Thyroid gland (tissue), 4 donors: ENCODE data around the gene SIGLEC1. TPM values are rescaled to one million over a fixed set of nuclear protein-coding genes. Genes with fewer than 3 reads are reported as not detected.

Experiments
- DNase-seq, 2 donors: peaks; one replicate each; pipeline ENCODE4 v3.0.0-alpha.2; 2019
- H3K27ac ChIP-seq, 3 donors: fragments of 200-600 bp; sonication (generic); 1 replicate in 2 of 3; 2 replicates in 1 of 3; pipeline ENCODE4 v1.5.1; 2016 to 2019; ENCODE audit warnings: mild to moderate bottlenecking in 1 of 3, moderate library complexity in 1 of 3
- H3K27me3 ChIP-seq: fragments of 200-600 bp; sonication (generic); one replicate; pipeline ENCODE4 v1.5.1; 2019
- H3K36me3 ChIP-seq, 2 donors: fragments of 200-600 bp; sonication (generic); one replicate each; pipeline ENCODE4 v1.5.1; 2016 to 2019
- H3K4me1 ChIP-seq, 2 donors: fragments of 200-600 bp; sonication (generic); one replicate each; pipeline ENCODE4 v1.5.1; 2017 to 2019
- H3K4me3 ChIP-seq, 3 donors: fragments of 200-600 bp; sonication (generic); replicated peaks in 1 of 3; 1 replicate in 2 of 3; 2 replicates in 1 of 3; pipeline ENCODE4 v1.5.1; 2016; ENCODE audit warnings: mild to moderate bottlenecking in 1 of 3
- H3K9me3 ChIP-seq: fragments of 200-600 bp; sonication (generic); one replicate; pipeline ENCODE4 v1.5.1; 2017
- CTCF ChIP-seq, 6 experiments: fragments of 200-600 bp in 3 of 6; fragments of 450-650 bp in 3 of 6; sonication (generic) in 3 of 6; IDR thresholded peaks; one replicate each; pipeline ENCODE4 v1.5.1; 2016 to 2019; ENCODE audit warnings: antibody characterized with exemption in 6 of 6, mild to moderate bottlenecking in 2 of 6, inconsistent platforms in 1 of 6, moderate library complexity in 1 of 6
- POLR2A ChIP-seq, 2 donors: fragments of 450-650 bp; IDR thresholded peaks; one replicate each; pipeline ENCODE4 v1.6.1; 2017; ENCODE audit warnings: antibody characterized with exemption in 2 of 2, mild to moderate bottlenecking in 2 of 2, moderate library complexity in 1 of 2
- WGBS, 2 donors: methylation state at CpG; one replicate each; pipeline ENCODE4 v1.1.5; 2017; 5-methylcytosine and 5-hydroxymethylcytosine counted together
- intact Hi-C: fragments of 100-400 bp; cut with DNase I; formaldehyde crosslinking; loops from one replicate; pipeline ENCODE4 v1.15.1; 2023
- total RNA-seq, 4 donors: library from RNA; depleted of rRNA; stranded (reverse); fragments of >200 nt; gene quantifications; one replicate each; pipeline ENCODE4 v1.2.3, GENCODE V29; 2016

Gene SIGLEC1
- total RNA-seq, 4 donors from 2014 or later: 2.6 to 9.1 (median 5.0) TPM

DNA sequence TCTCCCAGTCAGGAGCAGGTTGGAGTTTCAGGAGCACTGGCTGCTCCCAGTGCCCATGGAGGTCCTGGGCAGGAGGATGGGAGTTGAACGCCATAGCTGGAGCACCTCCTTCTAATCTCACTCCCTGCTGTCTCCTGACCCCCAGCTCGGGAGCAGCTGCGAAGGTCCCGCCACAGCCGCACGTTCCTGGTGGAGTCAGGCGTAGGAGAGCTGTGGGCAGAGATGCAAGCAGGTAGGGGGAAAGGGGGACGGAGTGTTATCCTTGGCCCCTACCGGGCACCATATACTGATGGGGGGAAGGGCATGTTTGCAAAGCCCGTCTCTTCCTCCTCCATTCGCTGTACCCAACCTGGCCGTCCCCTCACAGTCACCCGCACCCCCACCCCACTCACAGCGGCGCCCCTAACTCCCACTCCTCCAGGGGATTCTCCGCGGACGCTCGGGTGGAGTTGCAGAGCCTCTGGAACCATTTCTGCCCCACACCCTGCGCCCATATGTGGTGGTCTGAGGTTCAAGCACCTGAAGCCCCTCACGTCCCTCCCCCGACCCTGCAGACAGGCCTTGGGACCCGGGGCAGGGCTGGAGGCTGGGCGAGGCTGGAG is 36.8 kb upstream of the SIGLEC1 start:
- H3K27me3 ChIP-seq: no peaks in the 10 kb centered on the region
- no peak overlapping the region for H3K4me3 ChIP-seq
- DNase-seq: no peak
- peaks cover 9 to 28% of the 10 kb centered on the region in 2 donors for H3K4me1 ChIP-seq
- no peak for TF ChIP-seq CTCF (IDR thresholded peaks at IDR 0.05)
- TF ChIP-seq POLR2A (IDR thresholded peaks at IDR 0.05): no peak
- WGBS, 2 donors: 70 to 73% methylated on average over 18 to 21 of the region's 24 CpGs
- H3K27ac ChIP-seq: no peak overlapping the region
- H3K36me3 ChIP-seq: no peaks in the 10 kb centered on the region
- H3K9me3 ChIP-seq: no peaks in the 10 kb centered on the region
- intact Hi-C loops: no loop called here

GRCh38 chr20:3748073-3748472 is 35.7 kb upstream of the SIGLEC1 start:
- intact Hi-C loops: no loop called here
- Histone ChIP-seq H3K27ac (no peak overlapping the region), H3K27me3 (no peaks in the 10 kb centered on the region), H3K4me1 (peaks cover 9 to 28% of the 10 kb centered on the region in 2 donors), H3K9me3 (no peaks in the 10 kb centered on the region), H3K4me3 (no peak overlapping the region), H3K36me3 (no peaks in the 10 kb centered on the region)
- no peak for DNase-seq
- TF ChIP-seq POLR2A (IDR thresholded peaks at IDR 0.05) (no peak), CTCF (IDR thresholded peaks at IDR 0.05) (no peak)
- WGBS, 2 donors: 80 to 86% methylated on average over 2 to 8 of the region's 16 CpGs

DNA sequence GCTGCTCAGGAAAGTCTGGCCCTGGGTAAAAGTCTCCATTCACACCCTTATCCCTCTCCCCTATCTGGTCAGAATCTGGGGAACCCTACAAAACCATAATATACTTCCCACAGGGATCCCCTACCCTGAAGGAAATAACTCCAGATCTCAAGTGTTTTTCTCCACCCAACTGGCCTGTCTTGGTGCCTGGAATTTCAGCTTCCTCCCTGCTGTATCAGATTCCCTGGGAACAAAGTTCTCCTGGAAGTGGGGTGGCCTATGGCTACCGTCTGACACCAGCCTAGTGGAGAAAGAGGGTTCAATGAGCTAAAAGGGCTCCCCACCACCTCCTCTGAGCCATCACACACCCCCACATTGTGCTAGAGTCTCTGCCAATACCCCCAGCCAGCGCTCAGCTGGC is 35.1 kb upstream of the SIGLEC1 start:
- TF ChIP-seq POLR2A (IDR thresholded peaks at IDR 0.05) (no peak), CTCF (IDR thresholded peaks at IDR 0.05) (no peak)
- no peak for DNase-seq
- H3K4me3 ChIP-seq: no peak overlapping the region
- no peaks in the 10 kb centered on the region for H3K36me3 ChIP-seq
- H3K4me1 ChIP-seq: peaks cover 9 to 28% of the 10 kb centered on the region in 2 donors
- intact Hi-C loops: no loop called here
- no peaks in the 10 kb centered on the region for H3K27me3 ChIP-seq
- H3K27ac ChIP-seq: no peak overlapping the region
- 84 to 91% methylated on average over 2 of the region's 2 CpGs for WGBS, 2 donors
- H3K9me3 ChIP-seq: no peaks in the 10 kb centered on the region

DNA sequence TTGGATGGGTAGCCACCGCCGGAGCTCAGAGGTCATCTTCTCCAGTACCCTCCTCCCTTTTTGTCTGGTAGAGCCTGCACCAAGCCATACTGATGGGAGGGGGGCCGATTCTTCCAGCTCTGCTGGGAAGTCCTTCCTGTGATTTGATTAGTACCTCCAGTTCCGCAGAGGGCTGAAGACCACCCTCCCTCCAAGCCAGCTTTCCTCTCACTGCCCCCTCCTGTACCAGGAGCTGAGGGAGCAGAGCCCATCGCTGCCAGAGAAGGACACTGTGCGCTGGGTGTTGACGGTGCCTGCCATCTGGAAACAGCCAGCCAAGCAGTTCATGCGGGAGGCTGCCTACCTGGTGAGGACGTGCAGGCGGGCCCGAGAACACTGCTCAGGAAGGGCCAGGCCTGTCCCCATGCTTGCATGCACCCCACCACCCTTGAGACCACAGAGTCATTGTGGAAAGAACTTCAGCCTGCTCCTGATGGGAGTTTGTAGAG is 33.3 kb upstream of the SIGLEC1 start:
- 75 to 77% methylated on average over 8 to 11 of the region's 11 CpGs for WGBS, 2 donors
- H3K27ac ChIP-seq: no peak overlapping the region
- DNase-seq: no peak

More for the DNA sequence above, 33.3 kb upstream of the SIGLEC1 start:
- H3K36me3 ChIP-seq: no peaks in the 10 kb centered on the region
- no peaks in the 10 kb centered on the region for H3K9me3 ChIP-seq
- no peak overlapping the region for H3K4me3 ChIP-seq
- H3K4me1 ChIP-seq: peaks cover 9 to 18% of the 10 kb centered on the region in 2 donors
- no peaks in the 10 kb centered on the region for H3K27me3 ChIP-seq
- intact Hi-C loops: no loop called here
- TF ChIP-seq POLR2A (IDR thresholded peaks at IDR 0.05) (no peak), CTCF (IDR thresholded peaks at IDR 0.05) (no peak)
